A549 (cell line): ENCODE data around the gene CNOT10. TPM values are rescaled to one million over a fixed set of nuclear protein-coding genes. Genes with fewer than 3 reads are reported as not detected.
A peak's percentile ranks its signal among the peaks of the same experiment; 100 is the strongest.
"Not testable (repeated sequence)": the region's sequence is repeated elsewhere in the genome, so short reads cannot be mapped to it uniquely, and the experiment has no call there.

Source experiments
- ATAC-seq, 2 experiments: fragments of 200-7000 bp in 1 of 2; fragments of >200 bp in 1 of 2; cut with Nextera tagmentation in 1 of 2; cut with Tn5 transposase in 1 of 2; 3 replicates each; pipeline versions ENCODE4 v1.8.0 to v1.9.1; 2018 to 2020; ENCODE audit warnings: mild to moderate bottlenecking in 1 of 2, moderate library complexity in 1 of 2
- CTCF ChIA-PET: fragments of 300-600 bp; sonication (Branson Sonifier 250); formaldehyde crosslinking; extraction: SDS; loops from one replicate; lab custom pipeline; 2021; ENCODE audit warnings: antibody characterized with exemption, inconsistent platforms; lab: Yijun Ruan, JAX
- POLR2A ChIA-PET: fragments of 350-600 bp; formaldehyde crosslinking; extraction: SDS; loops from one replicate; lab custom pipeline; 2021; ENCODE audit warnings: antibody characterized with exemption, inconsistent platforms; lab: Yijun Ruan, JAX
- DNase-seq, 2 experiments: peaks; one replicate each; pipeline versions ENCODE4 v3.0.0 to v3.0.0-alpha.2; 2011 to 2016; ENCODE audit warnings: low read depth in 1 of 2, low spot score in 1 of 2
- FAIRE-seq: peaks from 2 replicates; lab custom pipeline; 2011; peaks lifted over from hg19 to GRCh38; lab: Jason Lieb, UNC
- H3K27ac ChIP-seq, 2 experiments: fragments of >200 bp; sonication (Bioruptor Twin); formaldehyde crosslinking; 3 replicates each; pipeline ENCODE4 v1.5.1; 2016 to 2017
- H3K4me1 ChIP-seq: fragments of >200 bp; sonication (Bioruptor Twin); formaldehyde crosslinking; 3 replicates; pipeline ENCODE4 v1.6.1; 2016
- H3K4me2 ChIP-seq: fragments of >200 bp; sonication (Bioruptor Twin); formaldehyde crosslinking; 3 replicates; pipeline ENCODE4 v1.6.1; 2016
- H3K4me3 ChIP-seq: fragments of >200 bp; sonication (Bioruptor Twin); formaldehyde crosslinking; 3 replicates; pipeline ENCODE4 v1.5.1; 2016
- H3K9me3 ChIP-seq: fragments of >200 bp; sonication (Bioruptor Twin); formaldehyde crosslinking; 3 replicates; pipeline ENCODE4 v1.6.1; 2016
- CHD4 ChIP-seq: fragments of 200-600 bp; sonication (generic); IDR thresholded peaks from 2 replicates; pipeline ENCODE4 v1.6.1; 2016; ENCODE audit warnings: antibody characterized with exemption, mild to moderate bottlenecking, borderline replicate concordance
- EHF ChIP-seq: fragments of 250-450 bp; sonication (Bioruptor Pico); IDR thresholded peaks from 2 replicates; pipeline ENCODE4 v1.5.0; 2020; ENCODE audit warnings: mild to moderate bottlenecking
- EHMT2 ChIP-seq: fragments of 200-600 bp; sonication (generic); IDR thresholded peaks from 2 replicates; pipeline ENCODE4 v1.6.1; 2016; ENCODE audit warnings: antibody characterized with exemption, low read depth, mild to moderate bottlenecking, moderate library complexity
- ESRRA ChIP-seq: fragments of 150-350 bp; IDR thresholded peaks from 2 replicates; pipeline ENCODE4 v1.6.1; 2014; ENCODE audit warnings: mild to moderate bottlenecking, low read length, borderline replicate concordance
- FOSB ChIP-seq: fragments of 250-450 bp; sonication (Bioruptor Pico); IDR thresholded peaks from 2 replicates; pipeline ENCODE4 v1.5.0; 2020; ENCODE audit warnings: mild to moderate bottlenecking, moderate library complexity
- FOXS1 ChIP-seq: fragments of 250-450 bp; sonication (Bioruptor Pico); IDR thresholded peaks from 2 replicates; pipeline ENCODE4 v1.5.0; 2020; ENCODE audit warnings: mild to moderate bottlenecking, moderate library complexity
- GATA3 ChIP-seq: IDR thresholded peaks from 2 replicates; pipeline ENCODE4 v1.6.1; 2012; ENCODE audit warnings: borderline replicate concordance
- HES2 ChIP-seq: fragments of >200 bp; sonication (Bioruptor Twin); formaldehyde crosslinking; IDR thresholded peaks from 2 replicates; pipeline ENCODE4 v1.6.1; 2016
- HEYL ChIP-seq: fragments of 250-450 bp; sonication (Bioruptor Pico); IDR thresholded peaks from 2 replicates; pipeline ENCODE4 v1.8.0; 2021; ENCODE audit warnings: mild to moderate bottlenecking, moderate library complexity
- HMGXB4 ChIP-seq: fragments of 250-450 bp; sonication (Bioruptor Pico); IDR thresholded peaks from 2 replicates; pipeline ENCODE4 v1.5.0; 2021; ENCODE audit warnings: mild to moderate bottlenecking, moderate library complexity, borderline replicate concordance
- KDM5A ChIP-seq: fragments of 200-600 bp; sonication (generic); IDR thresholded peaks from 2 replicates; pipeline ENCODE4 v1.6.1; 2016; ENCODE audit warnings: antibody characterized with exemption, mild to moderate bottlenecking
- RARB ChIP-seq: fragments of 250-450 bp; sonication (Bioruptor Pico); IDR thresholded peaks from 2 replicates; pipeline ENCODE4 v1.8.0; 2021; ENCODE audit warnings: mild to moderate bottlenecking, moderate library complexity
- RCOR1 ChIP-seq: fragments of 150-350 bp; IDR thresholded peaks from 2 replicates; pipeline ENCODE4 v1.6.1; 2014; ENCODE audit warnings: antibody characterized with exemption, low read length, low read depth
- RFX5 ChIP-seq: fragments of 450-650 bp; IDR thresholded peaks from 2 replicates; pipeline ENCODE4 v1.7.1; 2014; ENCODE audit warnings: antibody characterized with exemption, mild to moderate bottlenecking, moderate library complexity
- SMC3 ChIP-seq: fragments of >200 bp; sonication (Bioruptor Twin); formaldehyde crosslinking; IDR thresholded peaks from 3 replicates; pipeline ENCODE4 v1.6.1; 2018; ENCODE audit warnings: inconsistent platforms
- TFCP2L1 ChIP-seq: fragments of 250-450 bp; sonication (Bioruptor Pico); IDR thresholded peaks from 2 replicates; pipeline ENCODE4 v1.5.0; 2021; ENCODE audit warnings: mild to moderate bottlenecking
- USF2 ChIP-seq: fragments of 450-650 bp; IDR thresholded peaks from 2 replicates; pipeline ENCODE4 v1.6.1; 2014; ENCODE audit warnings: antibody characterized with exemption
- ZNF302 ChIP-seq: fragments of 250-450 bp; sonication (Bioruptor Pico); IDR thresholded peaks from 2 replicates; pipeline ENCODE4 v1.9.0; 2021; ENCODE audit warnings: inconsistent platforms, mild to moderate bottlenecking, moderate library complexity
- ZSCAN20 ChIP-seq: fragments of 250-450 bp; sonication (Bioruptor Pico); IDR thresholded peaks from 2 replicates; pipeline ENCODE4 v1.8.0; 2022; ENCODE audit warnings: mild to moderate bottlenecking, moderate library complexity
- WGBS: methylation state at CpG from one replicate; pipeline ENCODE4 v1.1.6; 2017; ENCODE audit errors: missing lambda C conversion rate; 5-methylcytosine and 5-hydroxymethylcytosine counted together
- polyA plus RNA-seq, 4 experiments: library from polyadenylated mRNA; depleted of rRNA in 3 of 4; stranded (reverse); fragments of >200 nt; fragmentation: RNase III in 1 of 4; extraction: RNeasy Plus Mini Kit Qiagen cat#74134 plus additional on column Dnase treatment in 1 of 4; gene quantifications; 2 replicates in 3 of 4; 3 replicates in 1 of 4; pipeline ENCODE4 v1.2.3, GENCODE V29; 2011 to 2017

CNOT10 gene
- polyA plus RNA-seq, 2 of the 4 experiments (the other 2 are of a cell fraction): 23.6 to 43.2 TPM

- no peak overlapping the region for H3K4me3 ChIP-seq
- ChIA-PET CTCF (interaction anchor here (1.3 to 1.9 kb wide), 2 partner anchors 11 to 283 kb away, joined by 3 to 8 read pairs; no protein-coding TSS in a partner anchor), POLR2A (no interaction called here)
- peaks cover 7% of the 10 kb centered on the region; the same call in 1 of the 3 replicates for H3K4me1 ChIP-seq
- WGBS: 50% methylated on average over 3 of the region's 3 CpGs
- no peaks in the 10 kb centered on the region for H3K9me3 ChIP-seq
- no peak for ATAC-seq
- no peak for FAIRE-seq
- H3K27ac ChIP-seq: no peak overlapping the region
- TF ChIP-seq ESRRA (no peak), RARB (CRISPR knock-in tag) (no peak), HES2 (no peak), USF2 (no peak), GATA3 (no peak), RCOR1 (no peak), HEYL (CRISPR knock-in tag) (no peak), KDM5A (no peak), TFCP2L1 (CRISPR knock-in tag) (no peak), SMC3 (no peak), FOXS1 (CRISPR knock-in tag) (no peak), HMGXB4 (no peak), FOSB (CRISPR knock-in tag) (no peak), EHMT2 (no peak), ZSCAN20 (no peak), EHF (CRISPR knock-in tag) (no peak), CHD4 (no peak), RFX5 (no peak)
- no peak overlapping the region for H3K4me2 ChIP-seq
- no peak for DNase-seq
Measured at GRCh38 chr3:32791833-32792232, 106.8 kb downstream of the CNOT10 start.

GRCh38 chr3:32794487-32795308, 109.7 kb downstream of the CNOT10 start:
- FAIRE-seq: no peak
- peaks cover 7% of the 10 kb centered on the region; the same call in 1 of the 3 replicates for H3K4me1 ChIP-seq
- DNase-seq: peak in 1 of 2 experiments; percentile 24
- CTCF ChIA-PET: interaction anchor here (0.6 to 2.1 kb wide), 2 partner anchors 9 to 13 kb away, joined by 3 to 8 read pairs; no protein-coding TSS in a partner anchor
- ATAC-seq: peak; percentile 69 to 76
- H3K4me3 ChIP-seq: no peak overlapping the region
- H3K27ac ChIP-seq: no peak overlapping the region
- no peaks in the 10 kb centered on the region for H3K9me3 ChIP-seq
- POLR2A ChIA-PET: no interaction called here
- 59% methylated on average over 8 of the region's 8 CpGs for WGBS
- H3K4me2 ChIP-seq: no peak overlapping the region
- TF ChIP-seq ZNF302 (CRISPR knock-in tag): no peak

- not testable (repeated sequence) for FAIRE-seq
Measured at GRCh38 chr3:32796384-32796950, 111.5 kb downstream of the CNOT10 start.

More at GRCh38 chr3:32796384-32796950, 111.5 kb downstream of the CNOT10 start:
- H3K9me3 ChIP-seq, H3K4me3 ChIP-seq, H3K4me2 ChIP-seq, POLR2A ChIA-PET, H3K27ac ChIP-seq, DNase-seq, H3K4me1 ChIP-seq, ATAC-seq: not testable (repeated sequence)
- CTCF ChIA-PET: interaction anchor here (1.0 kb wide), 1 partner anchor 15 kb away, joined by 4 read pairs; no protein-coding TSS in a partner anchor
- 66% methylated on average over 11 of the region's 11 CpGs for WGBS
